Daoy (cell line): ENCODE results near the gene UMPS. TPM values are rescaled to one million over a fixed set of nuclear protein-coding genes. Genes with fewer than 3 reads are reported as not detected.

Source experiments
- DNase-seq: peaks from one replicate; pipeline ENCODE4 v3.0.0-alpha.2; 2015; ENCODE audit warnings: low read depth
- total RNA-seq: library from RNA; depleted of rRNA; stranded (reverse); fragments of >200 nt; shearing (Covaris generic); gene quantifications from 2 replicates; pipeline ENCODE4 v1.2.3, GENCODE V29; 2014; rRNA removed

UMPS gene
- total RNA-seq, result 87.9 and 94.6 TPM in 2 replicates

DNA sequence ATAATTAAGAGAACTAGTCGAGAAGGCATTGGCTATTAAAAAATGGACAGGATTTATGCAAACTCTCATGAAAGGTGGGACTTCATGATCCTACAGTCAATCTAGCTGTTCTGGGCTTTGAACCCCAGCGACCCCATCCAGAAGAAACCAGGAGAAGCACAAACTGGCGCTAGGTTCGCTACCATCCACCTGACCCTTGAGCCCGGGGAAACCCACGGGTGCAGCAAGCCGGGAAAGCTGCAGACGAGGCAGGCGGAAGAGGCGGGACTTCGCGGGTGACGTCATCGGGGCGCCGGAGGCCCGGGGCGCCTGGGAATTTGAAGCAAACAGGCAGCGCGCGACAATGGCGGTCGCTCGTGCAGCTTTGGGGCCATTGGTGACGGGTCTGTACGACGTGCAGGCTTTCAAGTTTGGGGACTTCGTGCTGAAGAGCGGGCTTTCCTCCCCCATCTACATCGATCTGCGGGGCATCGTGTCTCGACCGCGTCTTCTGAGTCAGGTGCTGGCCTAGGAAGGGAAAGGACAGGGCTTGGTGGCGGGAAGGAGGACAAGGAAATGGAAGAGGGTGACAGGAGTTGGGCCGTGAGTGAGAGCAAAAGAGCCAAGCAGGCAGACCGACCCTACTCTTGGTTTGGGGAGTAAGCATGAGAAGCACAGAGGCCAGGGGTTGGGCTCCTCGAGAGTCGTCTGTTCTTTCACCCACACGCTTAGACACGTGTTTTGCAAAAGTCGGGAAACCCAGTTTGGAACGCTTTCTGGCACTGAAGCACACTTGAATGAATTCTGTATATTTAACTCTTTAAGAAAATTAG, at the start of gene UMPS:
TSS of gene UMPS (plus strand) at position 324 of the 812 bp plus-strand sequence. CDS start at position 344, 20 bp downstream.
- DNase-seq, result peak; percentile 91

DNA sequence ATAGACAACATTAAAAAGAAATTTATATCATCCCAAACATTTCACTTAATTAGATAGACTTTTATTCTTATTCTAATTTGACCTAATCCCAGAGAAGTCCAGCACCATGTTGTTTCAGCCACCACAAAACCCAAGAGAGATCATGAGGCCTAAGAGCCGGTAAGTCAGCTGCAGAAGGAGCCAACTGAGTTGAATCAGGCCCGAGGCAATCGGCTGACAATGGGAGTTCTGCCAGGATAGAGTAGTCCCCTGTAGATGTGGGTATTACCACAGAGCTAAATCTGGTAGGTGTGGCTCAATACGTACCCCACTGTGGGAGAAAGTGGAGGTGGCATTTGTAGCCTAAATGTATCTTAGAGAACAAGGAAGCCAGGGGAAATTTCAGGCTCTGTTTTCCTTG, 49.7 kb upstream of the UMPS start:
- no peak for DNase-seq

DNA sequence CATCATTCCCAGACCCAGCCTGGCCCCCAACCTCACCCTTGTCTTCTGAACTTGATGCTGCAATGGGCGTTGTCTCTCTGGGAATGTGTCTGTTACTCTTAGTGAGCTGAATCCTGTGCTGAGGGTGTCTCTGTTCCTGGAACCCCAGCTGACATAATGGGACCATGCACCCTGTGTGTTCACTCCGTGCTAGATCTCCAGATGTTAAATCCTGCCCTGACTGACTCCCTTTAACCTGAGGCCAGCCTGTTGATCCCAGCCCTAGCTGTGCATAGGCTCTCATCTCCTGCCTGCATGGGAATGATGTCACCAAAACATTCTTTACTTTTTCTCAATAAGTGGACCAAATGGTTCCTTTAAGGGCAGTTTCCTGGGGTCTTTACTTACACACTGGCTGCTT, 48.0 kb upstream of the UMPS start:
- DNase-seq, result no peak

DNA sequence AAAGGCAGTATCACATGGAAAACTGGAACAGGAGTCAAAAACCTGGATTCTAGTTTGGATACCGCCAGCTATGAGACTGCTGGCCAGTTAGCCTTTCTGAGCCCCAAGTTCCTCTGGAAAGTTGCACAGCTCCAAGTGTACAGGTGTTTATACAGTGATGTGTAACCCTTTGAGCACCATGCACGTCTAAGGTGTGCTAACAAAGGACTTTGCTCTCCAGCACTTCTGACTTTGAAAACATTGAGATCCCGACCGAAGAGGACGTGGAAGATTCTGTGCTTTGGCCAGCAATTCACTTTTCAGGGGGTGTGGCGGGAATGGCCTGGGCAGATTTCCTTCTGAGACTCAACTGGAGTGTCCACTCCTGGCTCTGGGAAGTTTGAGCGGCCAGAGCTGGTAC, 45.8 kb upstream of the UMPS start:
- no peak for DNase-seq

DNA sequence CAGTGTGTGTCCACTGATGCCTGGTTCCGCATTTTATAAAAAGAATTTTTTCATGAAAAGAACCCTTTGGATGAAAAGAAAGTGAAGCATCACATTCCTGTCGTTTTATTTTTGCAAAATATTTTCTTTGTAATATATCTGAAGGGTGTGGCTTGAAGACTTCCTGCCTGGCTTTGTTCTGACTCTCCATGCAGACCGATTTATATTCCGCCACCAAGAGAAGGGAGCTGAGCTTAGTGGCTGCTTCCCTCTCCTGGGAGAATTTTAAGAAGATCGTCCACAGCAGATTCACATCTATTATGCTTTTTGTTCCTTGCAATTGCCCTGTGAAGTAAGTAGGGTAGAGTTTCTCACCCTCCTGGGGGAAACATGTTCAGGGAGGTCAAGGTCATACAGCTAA, 45.2 kb upstream of the UMPS start:
- DNase-seq, result no peak

DNA sequence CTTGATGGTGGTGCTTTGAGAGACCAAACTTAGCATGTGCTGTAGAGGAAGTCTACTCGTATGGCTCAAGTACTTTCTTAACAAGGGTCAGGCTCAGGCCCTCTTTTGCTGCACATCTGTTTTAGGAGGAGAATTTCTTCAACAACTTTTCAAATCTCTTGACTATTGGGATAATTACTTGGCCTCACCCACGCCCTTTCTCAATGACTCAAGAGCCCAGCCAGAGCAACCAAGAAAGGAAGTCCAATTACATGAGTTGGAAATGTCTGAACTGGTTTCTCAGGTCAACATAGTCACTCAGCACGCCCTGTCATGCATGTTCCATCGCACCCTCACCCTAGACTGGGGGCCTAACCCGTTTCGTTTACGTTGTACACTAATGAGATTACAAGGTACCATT, 44.8 kb upstream of the UMPS start:
- peak; percentile 35 for DNase-seq

DNA sequence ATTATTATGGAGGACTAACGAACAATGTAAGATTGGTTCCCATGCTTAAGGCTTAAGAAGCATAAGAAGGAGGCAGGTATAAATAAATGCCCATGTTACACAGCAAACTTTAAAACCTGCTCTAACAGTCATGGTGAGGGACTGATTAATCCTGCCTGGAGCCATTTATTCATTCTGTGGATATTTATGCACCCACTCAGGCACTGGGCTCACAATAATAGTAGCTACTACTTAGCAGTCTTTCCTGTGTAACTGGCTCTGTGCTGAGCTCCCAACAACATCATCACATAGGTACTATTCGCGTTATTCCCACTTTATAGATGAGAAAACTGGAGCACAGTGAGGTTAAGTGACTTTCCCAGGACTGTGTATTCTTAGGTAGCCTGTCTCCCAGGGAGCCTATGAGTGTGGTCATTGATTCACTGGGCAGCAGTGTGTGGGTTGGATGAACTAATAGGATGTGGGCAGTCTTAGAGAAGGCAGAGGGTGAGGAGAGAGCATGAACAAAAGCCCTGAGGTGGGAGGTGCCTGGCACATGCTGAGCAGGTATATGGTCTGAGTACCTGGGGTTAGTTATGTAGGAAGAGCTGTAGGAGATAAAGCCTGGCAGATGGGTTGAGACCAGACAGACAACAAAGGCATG, 44.1 kb upstream of the UMPS start:
- peak; percentile 40 for DNase-seq

DNA sequence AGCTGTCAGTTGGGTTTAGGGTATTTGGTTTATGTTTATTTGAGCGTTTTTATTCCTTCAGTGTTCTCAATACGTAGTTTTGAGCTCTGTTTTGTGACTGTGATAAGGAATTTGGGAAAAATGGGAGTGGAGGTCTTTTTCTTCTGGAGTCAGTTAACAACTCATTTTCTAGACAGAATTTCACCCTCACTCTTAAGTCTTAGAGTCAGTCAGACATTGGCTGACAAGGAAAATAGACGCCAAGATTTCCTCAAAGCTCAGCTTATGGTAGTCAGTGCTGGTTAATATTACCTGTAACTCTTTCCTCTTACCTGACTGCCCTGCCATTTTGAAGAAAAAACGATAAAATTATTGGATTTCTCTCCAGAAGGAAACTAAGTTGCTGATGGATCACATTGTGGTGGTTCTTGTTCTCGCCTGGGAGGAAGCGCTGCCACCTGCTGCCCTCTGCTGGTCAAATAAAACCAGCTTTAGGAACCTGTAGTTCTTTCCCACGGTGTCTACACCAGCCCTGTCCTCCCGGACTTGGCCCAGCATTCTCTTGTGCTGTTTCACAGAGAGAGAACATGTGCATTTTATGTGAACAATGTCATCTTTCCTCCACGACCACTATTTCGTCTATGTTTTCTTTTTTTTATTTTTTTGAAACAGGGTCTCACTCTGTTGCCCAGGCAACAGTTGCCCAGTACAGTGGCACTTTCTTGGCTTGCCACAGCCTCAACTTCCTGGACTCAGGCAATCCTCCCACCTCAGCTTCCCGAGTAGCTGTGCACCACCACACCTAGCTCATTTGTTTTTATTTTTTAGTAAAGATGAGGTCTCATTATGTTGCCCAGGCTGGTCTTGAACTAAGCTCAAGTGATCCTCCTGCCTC, 41.4 kb upstream of the UMPS start:
- peak; percentile 80 for DNase-seq

DNA sequence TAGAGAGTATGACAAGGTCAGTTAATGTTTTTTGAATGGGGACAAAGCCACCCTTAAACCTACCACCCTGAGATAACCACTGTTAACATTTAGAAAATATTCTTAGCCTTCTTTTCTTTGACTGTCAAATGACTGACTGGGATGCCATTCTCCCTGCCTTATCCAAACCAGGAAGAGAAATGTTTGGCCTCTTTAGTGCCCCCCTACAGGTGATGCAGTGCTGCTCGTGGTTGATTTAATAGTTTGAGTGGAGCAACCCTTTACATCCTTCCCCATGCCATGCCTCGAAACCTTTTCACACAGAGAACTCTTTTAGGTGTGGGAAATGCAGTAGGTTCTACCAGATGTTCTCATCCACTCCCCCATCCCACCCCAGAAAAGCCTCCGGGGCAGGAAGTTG, 38.7 kb upstream of the UMPS start:
- DNase-seq, result no peak

DNA sequence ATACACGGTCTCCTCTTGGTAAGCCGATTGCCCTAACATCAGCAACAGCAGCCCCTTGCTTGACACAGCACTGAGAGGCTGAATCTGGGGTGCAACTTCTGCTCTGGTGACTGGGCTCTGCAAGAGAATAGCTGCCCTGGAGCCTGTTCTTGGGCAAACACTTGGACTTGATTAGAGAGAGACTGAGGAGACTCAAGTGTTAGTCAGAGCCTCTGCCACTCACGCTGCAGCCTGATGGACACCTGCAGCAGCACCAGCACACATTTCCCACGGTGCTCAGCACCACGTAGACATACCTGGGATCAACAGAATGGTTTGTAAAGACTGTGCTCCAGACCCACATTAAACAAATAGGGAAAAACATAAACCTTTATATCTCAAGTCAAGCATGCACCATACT, 35.8 kb upstream of the UMPS start:
- no peak for DNase-seq

DNA sequence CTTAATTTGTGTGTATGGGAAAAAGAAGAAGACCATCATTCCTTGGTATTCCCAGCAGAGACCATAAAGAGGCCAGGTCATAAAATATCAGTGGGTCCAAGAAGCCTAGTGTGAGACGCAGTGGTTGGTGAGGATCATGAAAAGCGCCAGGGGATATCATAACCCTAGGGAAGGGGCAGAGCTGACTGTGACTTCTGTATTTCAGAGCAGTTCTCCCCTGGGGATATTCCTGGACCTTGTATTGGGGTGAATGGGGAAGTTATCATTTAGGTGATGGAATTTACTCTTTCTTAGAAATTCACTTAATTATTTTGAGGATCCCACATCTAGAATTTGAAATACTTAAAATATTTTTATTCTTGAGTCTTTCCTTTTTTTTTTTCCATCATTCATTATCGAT, 34.9 kb upstream of the UMPS start:
- no peak for DNase-seq

DNA sequence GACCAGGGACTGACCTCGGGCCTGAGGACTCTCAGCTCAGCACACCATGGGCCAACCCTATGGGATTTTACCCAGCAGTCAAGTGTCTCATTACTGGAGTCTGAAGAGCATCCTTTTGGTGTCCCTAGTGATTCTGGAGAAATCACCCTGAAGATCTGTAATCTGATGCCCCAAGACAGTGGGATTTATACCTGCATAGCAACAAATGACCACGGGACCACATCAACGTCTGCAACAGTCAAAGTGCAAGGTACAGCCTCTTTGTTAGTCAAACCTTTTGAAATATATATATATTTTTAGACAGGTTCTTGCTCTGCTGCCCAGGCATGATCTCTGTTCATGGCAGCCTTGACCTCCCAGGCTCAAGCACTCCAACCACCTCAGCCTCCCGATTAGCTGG, 34.2 kb upstream of the UMPS start:
- DNase-seq, result no peak

DNA sequence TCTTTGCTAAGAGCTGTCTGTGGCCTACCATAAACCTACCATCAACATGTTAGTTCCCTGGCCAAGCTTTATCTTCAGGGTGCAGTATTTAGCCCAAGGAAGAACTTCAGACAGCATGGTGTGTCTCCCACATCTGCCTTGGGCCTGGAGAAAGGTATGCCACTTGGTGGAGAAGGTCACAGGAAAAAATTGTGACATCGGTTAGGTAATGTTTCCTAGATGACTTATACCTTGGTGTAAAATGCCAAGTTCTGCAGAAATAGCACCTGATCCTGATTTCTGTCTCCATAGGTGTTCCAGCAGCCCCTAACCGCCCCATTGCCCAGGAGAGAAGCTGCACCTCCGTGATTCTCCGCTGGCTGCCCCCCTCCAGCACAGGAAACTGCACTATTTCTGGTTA, 33.0 kb upstream of the UMPS start:
- no peak for DNase-seq

DNA sequence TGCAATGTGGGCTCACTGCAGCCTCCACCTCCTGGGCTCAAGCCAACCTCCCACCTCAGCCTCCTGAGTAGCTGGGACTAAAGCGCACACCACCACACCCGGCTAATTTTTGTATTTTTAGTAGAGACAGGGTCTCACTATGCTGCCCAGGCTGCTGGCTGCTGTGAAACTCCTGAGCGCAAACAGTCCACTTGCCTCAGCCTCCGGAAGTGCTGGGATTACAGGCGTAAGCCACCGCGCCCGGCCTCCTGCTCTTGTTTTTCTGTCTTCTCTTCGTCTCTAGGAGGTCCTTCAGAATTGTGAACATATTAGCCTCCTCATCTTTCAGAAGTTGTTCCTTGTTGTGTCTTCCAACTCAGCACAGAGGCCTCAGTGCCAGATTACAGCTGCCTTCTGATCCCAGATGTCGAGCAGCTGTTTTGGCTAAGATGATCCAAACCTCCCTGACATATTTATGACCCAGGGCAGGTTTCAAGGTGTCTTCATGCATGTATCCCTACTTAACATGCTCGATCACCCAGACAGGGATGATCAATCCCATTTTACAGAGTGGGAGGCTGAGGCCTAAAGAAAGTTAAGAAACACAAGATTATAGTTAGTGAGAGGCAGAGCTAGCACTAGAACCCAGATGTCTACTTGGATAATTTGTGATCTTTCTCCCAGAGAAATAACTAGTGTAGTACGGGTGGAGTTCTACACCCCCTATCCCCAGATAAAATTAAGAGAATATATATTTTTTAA, 32.1 kb upstream of the UMPS start:
- DNase-seq, result no peak

DNA sequence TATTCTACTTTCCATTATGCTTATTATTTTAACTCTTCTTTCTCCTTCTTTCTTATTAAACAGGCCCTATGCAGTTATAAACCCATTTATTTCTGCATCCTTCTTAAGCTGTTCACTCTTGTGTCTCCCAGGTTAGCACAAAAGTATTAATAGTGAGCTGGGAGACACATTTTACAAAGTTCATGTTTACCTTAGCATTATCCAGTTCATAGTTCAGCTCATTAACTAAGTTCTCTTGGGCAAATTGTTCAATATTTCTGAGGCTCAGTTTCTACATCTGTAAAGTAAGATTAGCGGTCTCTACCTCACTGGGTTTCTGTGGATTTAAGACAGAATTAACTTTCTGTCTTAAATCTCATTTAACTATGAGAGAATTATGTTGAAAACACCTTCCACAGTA, 31.2 kb upstream of the UMPS start:
- DNase-seq, result no peak

DNA sequence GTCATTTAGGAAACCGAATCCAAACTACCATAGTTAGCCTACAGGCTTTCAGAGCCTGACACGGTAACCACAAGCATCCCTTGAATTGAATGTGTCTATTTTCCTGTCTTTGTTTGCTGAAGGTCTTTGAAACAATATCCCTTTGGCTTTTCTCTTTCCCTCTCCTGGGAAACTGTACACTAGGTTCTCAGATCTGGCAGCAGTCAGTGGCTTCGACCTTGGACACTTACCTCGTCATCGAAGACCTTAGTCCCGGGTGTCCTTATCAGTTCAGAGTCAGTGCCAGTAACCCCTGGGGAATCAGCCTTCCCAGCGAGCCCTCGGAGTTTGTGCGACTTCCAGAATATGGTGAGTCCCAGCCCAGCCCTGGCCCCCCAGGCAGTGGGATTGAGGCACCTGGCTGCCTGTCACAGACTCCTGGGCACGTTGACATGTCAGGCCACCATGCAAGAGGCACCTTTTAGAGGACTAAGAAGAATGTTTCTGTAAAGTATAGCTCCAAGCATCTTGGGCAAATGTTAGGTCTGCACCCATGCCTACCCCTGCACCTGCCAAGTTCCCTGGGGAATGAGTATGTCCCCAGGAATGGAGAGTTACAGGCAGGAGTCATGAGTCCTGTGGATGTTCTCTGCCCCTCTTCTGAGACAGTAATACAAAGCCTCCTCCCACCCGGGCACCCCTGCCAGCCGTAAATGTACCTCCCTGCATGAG, 30.4 kb upstream of the UMPS start:
- DNase-seq, result no peak

DNA sequence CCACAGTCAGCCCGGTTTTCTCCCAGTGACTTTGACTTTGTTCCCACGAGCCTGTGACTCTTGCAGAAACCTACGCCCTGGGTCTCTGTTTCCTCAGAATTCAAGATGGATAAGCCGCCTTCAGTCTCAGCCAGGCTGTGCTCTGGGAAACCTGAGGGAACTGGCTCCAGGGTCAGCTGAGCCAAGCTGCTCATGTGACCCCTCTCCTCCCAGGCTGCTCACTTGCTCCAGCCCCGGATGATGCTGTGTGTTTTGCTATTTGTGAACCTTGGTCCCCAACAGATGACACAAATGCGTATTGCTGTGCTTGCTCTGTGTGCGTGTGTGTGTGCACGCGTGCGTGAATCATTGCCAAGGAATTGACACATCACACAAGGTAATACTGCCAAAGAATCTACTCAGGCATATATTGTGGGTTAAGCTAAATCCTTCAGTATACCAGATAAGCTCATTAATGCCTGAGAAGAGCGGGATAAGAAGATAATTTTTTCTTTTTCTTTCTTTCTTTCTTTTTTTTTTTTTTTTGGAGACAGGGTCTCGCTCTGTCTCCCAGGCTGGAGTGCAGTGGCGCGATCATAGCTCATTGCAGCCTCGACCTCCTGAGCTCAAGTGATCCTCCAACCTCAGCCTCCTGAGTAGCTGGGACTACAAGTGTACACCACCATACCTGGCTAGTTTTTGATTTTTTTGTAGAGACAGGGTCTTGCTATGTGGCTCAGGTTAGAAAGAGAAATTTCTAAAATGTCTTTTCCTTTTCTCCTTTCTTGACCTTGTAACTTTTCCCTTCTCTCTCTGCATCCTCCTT, 29.2 kb upstream of the UMPS start:
- DNase-seq, result peak; percentile 34

DNA sequence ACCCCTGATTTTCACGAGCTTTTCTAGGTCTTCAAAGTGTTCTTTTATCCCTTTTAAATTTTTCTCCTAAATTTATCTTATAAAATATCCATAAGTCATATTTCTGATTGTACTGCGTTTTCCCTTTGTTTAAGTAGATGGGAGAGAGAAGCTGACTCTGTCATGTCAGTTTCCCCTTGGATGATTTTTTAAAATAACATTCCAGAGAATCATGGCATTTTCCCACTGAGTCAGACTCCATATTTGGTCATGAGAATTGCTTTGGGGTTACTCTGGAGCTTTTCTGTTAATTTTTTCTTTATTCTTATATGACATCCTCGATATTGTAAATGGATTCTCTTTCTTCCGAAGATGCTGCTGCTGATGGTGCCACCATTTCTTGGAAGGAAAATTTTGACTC, 28.6 kb upstream of the UMPS start:
- peak; percentile 44 for DNase-seq

DNA sequence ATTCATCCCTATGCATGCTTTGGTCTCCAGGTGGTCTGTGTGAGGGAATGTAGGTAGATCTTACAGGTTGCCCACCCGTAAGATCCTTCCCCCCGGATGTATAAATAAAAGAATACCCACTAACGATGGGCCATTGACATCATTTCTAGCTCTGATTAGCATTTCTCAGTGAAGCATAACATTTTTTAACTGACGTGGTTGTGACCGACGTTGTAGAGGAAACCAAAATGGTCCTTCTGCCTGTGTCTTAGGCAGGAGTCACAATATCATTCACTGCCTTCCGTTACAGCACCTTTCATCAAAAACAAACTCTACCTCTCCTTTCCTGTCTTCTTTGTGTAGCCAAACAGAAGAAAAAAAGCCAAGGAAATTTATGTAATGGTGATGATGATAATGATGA, 27.3 kb upstream of the UMPS start:
- DNase-seq, result no peak

DNA sequence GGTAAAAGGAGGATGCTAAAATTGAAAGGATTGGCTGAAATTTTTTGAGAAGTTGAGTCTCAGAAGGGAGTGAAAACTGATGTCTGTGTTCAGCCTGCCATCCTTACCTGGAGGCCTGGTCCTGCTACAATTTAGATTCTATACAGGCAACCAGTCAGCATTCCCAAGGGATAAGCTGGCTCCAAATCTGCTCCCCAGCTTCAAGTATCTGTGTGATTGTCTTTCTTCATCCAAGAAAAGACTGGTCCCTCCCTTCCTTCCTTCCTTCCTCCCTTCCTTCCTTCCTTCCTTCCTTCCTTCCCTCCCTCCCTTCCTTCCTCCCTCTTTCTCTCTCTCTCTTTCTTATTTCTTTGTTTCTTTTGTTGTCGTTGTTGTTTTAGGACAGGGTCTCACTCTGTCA, 24.7 kb upstream of the UMPS start:
- no peak for DNase-seq
